Measurements from ENCODE around the gene FBP1. TPM values are rescaled to one million over a fixed set of nuclear protein-coding genes. Genes with fewer than 3 reads are reported as not detected.

The FBP1 gene
- total RNA-seq, 5 donors from 2014 or later (not counting 1 experiment from before 2014, with no cell fraction given), result 3.5 to 6.6 (median 3.8) TPM

DNA sequence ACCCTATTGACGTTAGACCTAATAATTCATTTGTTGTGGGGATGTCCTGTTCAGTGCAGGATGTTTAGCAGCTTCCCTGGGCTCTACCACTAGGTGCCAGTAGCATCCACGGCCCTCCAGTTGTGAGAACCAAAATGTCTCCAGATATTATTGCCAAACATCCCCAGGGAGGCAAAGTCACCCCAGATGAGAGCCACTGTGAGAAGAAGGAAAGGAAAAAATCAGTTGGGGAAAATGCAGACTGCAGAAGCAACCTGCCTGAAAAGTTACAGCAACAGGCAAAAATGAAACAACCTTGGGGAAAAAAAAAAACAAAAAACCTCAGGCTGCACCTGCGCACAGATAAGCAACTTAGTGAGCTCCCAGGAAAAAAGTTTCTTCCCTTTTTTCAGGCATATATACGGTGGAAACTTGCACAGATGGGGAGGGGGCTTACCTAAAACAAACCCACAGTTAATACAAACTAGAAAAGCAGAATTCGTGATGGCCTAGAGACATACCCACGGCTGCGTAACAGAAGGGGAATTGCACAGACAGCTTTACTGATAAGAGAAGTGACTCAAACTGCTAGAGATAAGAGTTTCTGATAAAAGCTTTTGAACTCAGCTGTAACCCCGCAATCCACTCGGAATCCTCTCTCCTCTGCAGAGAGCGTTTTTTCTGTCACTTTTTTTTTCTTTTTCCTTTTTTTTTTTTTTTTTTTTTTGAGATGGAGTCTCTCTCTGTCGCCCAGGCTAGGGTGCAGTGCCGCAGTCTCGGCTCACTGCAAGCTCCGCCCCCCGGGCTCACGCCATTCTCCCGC lies 29.8 kb upstream of the FBP1 start:
- peak overlapping the region; percentile 87 to 90 for H3K27ac Mint-ChIP-seq
- Histone ChIP-seq H3K27me3 (replicated peaks in 1 of 2; ENCODE audit: control insufficient read depth in 2 of 2, extremely low read depth in 1 of 2, insufficient read depth in 2 of 2, low read length in 1 of 2) (peaks cover 0 to 5% of the 10 kb centered on the region in 2 experiments), H3K4me3 (ENCODE audit: control insufficient read depth in 1 of 2, extremely low read depth in 1 of 2, low read length in 1 of 2) (peak overlapping the region; percentile 47 to 73), H3K36me3 (ENCODE audit: control insufficient read depth in 2 of 2, extremely low read depth in 1 of 2, insufficient read depth in 1 of 2, low read length in 1 of 2) (no peaks in the 10 kb centered on the region), H3K4me1 (ENCODE audit: control insufficient read depth in 1 of 2, extremely low read depth in 1 of 2, insufficient read depth in 2 of 2, low read length in 2 of 2) (no peaks in the 10 kb centered on the region), H3K27ac (ENCODE audit: low read length) (peak overlapping the region; percentile 21), H3K9me3 (no peaks in the 10 kb centered on the region)
- no peaks in the 10 kb centered on the region for H3K36me3 Mint-ChIP-seq
- ATAC-seq (replicated peaks in 1 of 4), result peak; percentile 78 to 87 (median 86)
- peak; percentile 13 to 68 (median 40) for DNase-seq
- no CpG with 5 or more reads among the region's 17 CpGs for WGBS (ENCODE audit: insufficient coverage)
- H3K4me1 Mint-ChIP-seq, result peaks cover 0 to 10% (median 0%) of the 10 kb centered on the region in 3 donors
- peaks cover 10 to 12% of the 10 kb centered on the region in 2 donors for H3K27me3 Mint-ChIP-seq
- POLR2A ChIA-PET, result interaction anchor here (0.6 to 1.4 kb wide), 8 partner anchors 13 to 591 kb away, joined by 3 to 11 read pairs (median 8); partner anchors contain the start of gene AOPEP (in 1 of the 2)
- no peaks in the 10 kb centered on the region for H3K9me3 Mint-ChIP-seq
- CTCF ChIA-PET, result interaction anchor here (0.6 to 1.9 kb wide), 22 partner anchors 9 to 1216 kb away, joined by 3 to 23 read pairs (median 5); partner anchors contain the start of gene FAM120AOS (in 1 of the 2)
- peak overlapping the region; percentile 83 to 91 (median 86) for H3K4me3 Mint-ChIP-seq

DNA sequence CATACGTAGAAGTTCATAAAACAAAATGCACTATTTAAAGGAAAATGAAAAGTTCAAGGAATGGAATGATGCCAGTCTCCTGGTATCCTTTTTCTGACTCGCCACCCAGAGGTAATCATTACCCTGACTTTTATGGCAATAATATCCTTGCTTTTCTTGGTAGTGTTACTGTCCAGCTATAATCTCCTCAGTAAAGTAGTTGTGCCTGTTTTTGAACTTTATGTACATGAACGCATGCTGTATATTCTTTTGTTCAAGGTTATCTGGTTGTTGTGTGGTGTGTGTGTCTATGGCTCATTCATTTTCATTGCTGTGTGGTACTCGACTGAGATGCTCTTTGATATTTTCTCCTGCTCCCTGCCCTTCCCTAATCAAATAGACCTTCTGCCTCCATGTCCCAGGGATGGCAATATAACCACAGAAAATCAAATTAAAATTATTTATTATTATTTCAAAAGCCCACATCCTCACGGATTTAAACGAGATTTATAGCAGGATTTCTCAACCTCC lies 29.2 kb upstream of the FBP1 start:
- H3K4me3 Mint-ChIP-seq, result peak overlapping the region; percentile 21 to 91 (median 86)
- no CpG with 5 or more reads among the region's 6 CpGs for WGBS (ENCODE audit: insufficient coverage)
- H3K9me3 ChIP-seq, result no peaks in the 10 kb centered on the region

DNA sequence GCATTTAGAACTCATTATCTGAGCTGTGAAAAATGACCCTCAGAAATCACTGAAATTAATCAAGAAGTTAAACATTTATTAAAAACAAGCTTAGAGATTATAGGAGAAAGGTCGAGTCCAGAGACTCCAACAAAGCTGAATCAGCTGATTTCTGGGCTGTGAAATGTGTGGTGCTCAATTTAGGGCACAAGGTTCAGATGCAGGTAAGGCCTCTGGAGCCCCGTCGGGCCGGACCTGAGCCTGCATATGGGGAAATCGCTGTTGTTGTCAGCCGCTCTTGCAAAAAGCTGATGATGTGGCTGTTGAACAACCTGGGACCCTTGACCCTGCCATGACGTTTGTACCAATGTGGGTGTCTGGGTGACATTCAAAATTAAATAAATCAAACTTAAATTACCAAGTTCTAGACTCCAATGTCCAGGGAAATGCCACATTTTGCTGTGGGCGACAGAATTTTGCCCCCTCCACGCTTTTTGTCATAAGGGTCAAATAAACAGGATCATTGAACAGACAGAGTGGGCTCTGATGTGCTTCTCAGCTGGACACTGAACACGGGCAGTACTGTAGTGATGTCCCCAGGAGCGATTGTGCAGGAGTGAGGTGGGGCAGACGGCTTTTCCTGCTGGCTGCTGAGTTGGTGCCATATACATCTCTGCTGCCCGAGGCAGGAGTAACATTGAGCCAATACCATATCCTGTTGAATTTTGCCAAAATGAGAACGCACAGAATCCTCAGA lies 27.2 kb upstream of the FBP1 start:
- Histone ChIP-seq H3K4me3 (ENCODE audit: control insufficient read depth in 1 of 2, extremely low read depth in 1 of 2, low read length in 1 of 2) (no peak overlapping the region), H3K27ac (ENCODE audit: low read length) (no peak overlapping the region), H3K9me3 (no peaks in the 10 kb centered on the region), H3K4me1 (ENCODE audit: control insufficient read depth in 1 of 2, extremely low read depth in 1 of 2, insufficient read depth in 2 of 2, low read length in 2 of 2) (no peaks in the 10 kb centered on the region), H3K27me3 (replicated peaks in 1 of 2; ENCODE audit: control insufficient read depth in 2 of 2, extremely low read depth in 1 of 2, insufficient read depth in 2 of 2, low read length in 1 of 2) (peaks cover 0 to 5% of the 10 kb centered on the region in 2 experiments), H3K36me3 (ENCODE audit: control insufficient read depth in 2 of 2, extremely low read depth in 1 of 2, insufficient read depth in 1 of 2, low read length in 1 of 2) (no peaks in the 10 kb centered on the region)
- H3K4me3 Mint-ChIP-seq, result no peak overlapping the region
- peaks cover 0 to 10% (median 0%) of the 10 kb centered on the region in 3 donors for H3K4me1 Mint-ChIP-seq
- no peak overlapping the region for H3K27ac Mint-ChIP-seq
- 85% methylated on average over 5 of the region's 14 CpGs for WGBS (ENCODE audit: insufficient coverage)
- ATAC-seq (replicated peaks in 1 of 4) (no peak), DNase-seq (no peak)
- no peaks in the 10 kb centered on the region for H3K36me3 Mint-ChIP-seq
- no peaks in the 10 kb centered on the region for H3K9me3 Mint-ChIP-seq
- H3K27me3 Mint-ChIP-seq, result peaks cover 10 to 19% of the 10 kb centered on the region in 2 donors
- ChIA-PET POLR2A (interaction anchor here in 1 of 2 donors (0.6 kb wide), 1 partner anchor 1191 kb away, joined by 4 read pairs; no protein-coding TSS in a partner anchor), CTCF (interaction anchor here in 1 of 2 donors (1.3 kb wide), 1 partner anchor 15 kb away, joined by 4 read pairs; no protein-coding TSS in a partner anchor)

More for the DNA sequence above, 29.2 kb upstream of the FBP1 start:
- ChIA-PET CTCF (interaction anchor here (0.5 to 1.9 kb wide), 10 partner anchors 12 to 464 kb away, joined by 3 to 23 read pairs (median 5); no protein-coding TSS in a partner anchor), POLR2A (interaction anchor here in 1 of 2 donors (0.6 to 0.9 kb wide), 2 partner anchors 12 to 58 kb away, joined by 3 to 8 read pairs; partner anchors contain the start of gene AOPEP)
- Histone ChIP-seq H3K4me3 (ENCODE audit: control insufficient read depth in 1 of 2, extremely low read depth in 1 of 2, low read length in 1 of 2) (peak overlapping the region in 1 of 2 donors; percentile 47), H3K36me3 (ENCODE audit: control insufficient read depth in 2 of 2, extremely low read depth in 1 of 2, insufficient read depth in 1 of 2, low read length in 1 of 2) (no peaks in the 10 kb centered on the region), H3K4me1 (ENCODE audit: control insufficient read depth in 1 of 2, extremely low read depth in 1 of 2, insufficient read depth in 2 of 2, low read length in 2 of 2) (no peaks in the 10 kb centered on the region), H3K27ac (ENCODE audit: low read length) (no peak overlapping the region), H3K27me3 (replicated peaks in 1 of 2; ENCODE audit: control insufficient read depth in 2 of 2, extremely low read depth in 1 of 2, insufficient read depth in 2 of 2, low read length in 1 of 2) (peaks cover 0 to 5% of the 10 kb centered on the region in 2 experiments)
- no peak overlapping the region for H3K27ac Mint-ChIP-seq
- ATAC-seq (replicated peaks in 1 of 4) (no peak), DNase-seq (no peak)
- H3K27me3 Mint-ChIP-seq, result peaks cover 10 to 17% of the 10 kb centered on the region in 2 donors
- H3K9me3 Mint-ChIP-seq, result no peaks in the 10 kb centered on the region
- H3K4me1 Mint-ChIP-seq, result peaks cover 0 to 10% (median 0%) of the 10 kb centered on the region in 3 donors
- H3K36me3 Mint-ChIP-seq, result no peaks in the 10 kb centered on the region

DNA sequence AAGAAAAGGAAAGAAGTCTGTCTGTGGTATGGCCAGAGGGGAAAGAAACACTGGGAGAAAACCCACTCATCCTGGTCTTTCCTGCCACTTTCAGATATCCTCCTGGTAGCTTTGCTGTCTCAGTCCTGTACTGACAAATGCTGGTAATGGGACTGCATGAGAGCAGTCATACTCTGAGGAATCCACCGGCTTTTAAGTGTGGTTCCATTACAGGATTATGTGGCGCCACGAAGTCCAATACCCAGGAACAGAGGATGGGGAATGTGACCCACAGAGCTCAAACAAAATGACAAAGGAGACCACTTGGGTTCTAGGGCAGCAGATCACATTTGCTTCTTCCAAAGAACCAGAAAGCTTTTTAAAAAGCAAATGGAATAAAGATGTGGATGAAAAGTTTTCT lies 26.3 kb upstream of the FBP1 start:
- Mint-ChIP-seq H3K9me3 (no peaks in the 10 kb centered on the region), H3K27ac (no peak overlapping the region), H3K4me3 (no peak overlapping the region), H3K27me3 (peaks cover 10 to 19% of the 10 kb centered on the region in 2 donors), H3K36me3 (no peaks in the 10 kb centered on the region), H3K4me1 (peaks cover 0 to 10% (median 0%) of the 10 kb centered on the region in 3 donors)
- Histone ChIP-seq H3K4me1 (ENCODE audit: control insufficient read depth in 1 of 2, extremely low read depth in 1 of 2, insufficient read depth in 2 of 2, low read length in 2 of 2) (no peaks in the 10 kb centered on the region), H3K27ac (ENCODE audit: low read length) (no peak overlapping the region), H3K4me3 (ENCODE audit: control insufficient read depth in 1 of 2, extremely low read depth in 1 of 2, low read length in 1 of 2) (no peak overlapping the region), H3K9me3 (no peaks in the 10 kb centered on the region), H3K36me3 (ENCODE audit: control insufficient read depth in 2 of 2, extremely low read depth in 1 of 2, insufficient read depth in 1 of 2, low read length in 1 of 2) (no peaks in the 10 kb centered on the region), H3K27me3 (replicated peaks in 1 of 2; ENCODE audit: control insufficient read depth in 2 of 2, extremely low read depth in 1 of 2, insufficient read depth in 2 of 2, low read length in 1 of 2) (peaks cover 0 to 2% of the 10 kb centered on the region in 2 experiments)
- 79% methylated on average over 3 of the region's 3 CpGs for WGBS (ENCODE audit: insufficient coverage)
- no peak for DNase-seq
- no peak for ATAC-seq (replicated peaks in 1 of 4)
- ChIA-PET CTCF (interaction anchor here in 1 of 2 donors (1.3 kb wide), 1 partner anchor 16 kb away, joined by 4 read pairs; no protein-coding TSS in a partner anchor), POLR2A (interaction anchor here in 1 of 2 donors (0.6 kb wide), 1 partner anchor 1192 kb away, joined by 4 read pairs; no protein-coding TSS in a partner anchor)

DNA sequence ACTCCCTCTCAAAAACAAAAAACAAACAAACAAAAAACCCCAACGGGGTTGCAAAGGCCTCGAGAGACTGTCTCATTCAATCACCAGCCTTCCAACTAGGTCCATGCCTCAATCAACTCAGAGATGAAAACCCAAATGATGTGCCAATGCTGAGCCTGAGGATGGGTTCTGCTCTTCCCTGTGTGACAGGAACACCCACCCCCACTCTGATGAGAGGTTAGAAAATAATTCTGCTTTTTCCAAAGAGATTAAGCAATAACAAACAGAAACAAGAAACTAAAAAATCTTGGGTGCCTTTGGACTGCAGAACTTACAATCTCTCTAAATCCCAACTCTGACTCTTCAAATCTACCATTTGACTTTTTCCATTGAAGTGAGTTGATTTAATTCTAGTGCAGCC lies 25.5 kb upstream of the FBP1 start:
- H3K27me3 Mint-ChIP-seq, result peaks cover 10 to 19% of the 10 kb centered on the region in 2 donors
- H3K9me3 Mint-ChIP-seq, result no peaks in the 10 kb centered on the region
- peaks cover 0 to 7% (median 0%) of the 10 kb centered on the region in 3 donors for H3K4me1 Mint-ChIP-seq
- Histone ChIP-seq H3K27me3 (replicated peaks in 1 of 2; ENCODE audit: control insufficient read depth in 2 of 2, extremely low read depth in 1 of 2, insufficient read depth in 2 of 2, low read length in 1 of 2) (no peaks in the 10 kb centered on the region), H3K4me1 (ENCODE audit: control insufficient read depth in 1 of 2, extremely low read depth in 1 of 2, insufficient read depth in 2 of 2, low read length in 2 of 2) (no peaks in the 10 kb centered on the region), H3K9me3 (no peaks in the 10 kb centered on the region), H3K27ac (ENCODE audit: low read length) (no peak overlapping the region), H3K36me3 (ENCODE audit: control insufficient read depth in 2 of 2, extremely low read depth in 1 of 2, insufficient read depth in 1 of 2, low read length in 1 of 2) (no peaks in the 10 kb centered on the region), H3K4me3 (ENCODE audit: control insufficient read depth in 1 of 2, extremely low read depth in 1 of 2, low read length in 1 of 2) (no peak overlapping the region)
- DNase-seq (no peak), ATAC-seq (replicated peaks in 1 of 4) (no peak)
- H3K36me3 Mint-ChIP-seq, result no peaks in the 10 kb centered on the region
- 84% methylated on average over 2 of the region's 2 CpGs for WGBS (ENCODE audit: insufficient coverage)
- H3K27ac Mint-ChIP-seq, result no peak overlapping the region
- POLR2A ChIA-PET, result no interaction called here
- no peak overlapping the region for H3K4me3 Mint-ChIP-seq
- CTCF ChIA-PET, result no interaction called here

DNA sequence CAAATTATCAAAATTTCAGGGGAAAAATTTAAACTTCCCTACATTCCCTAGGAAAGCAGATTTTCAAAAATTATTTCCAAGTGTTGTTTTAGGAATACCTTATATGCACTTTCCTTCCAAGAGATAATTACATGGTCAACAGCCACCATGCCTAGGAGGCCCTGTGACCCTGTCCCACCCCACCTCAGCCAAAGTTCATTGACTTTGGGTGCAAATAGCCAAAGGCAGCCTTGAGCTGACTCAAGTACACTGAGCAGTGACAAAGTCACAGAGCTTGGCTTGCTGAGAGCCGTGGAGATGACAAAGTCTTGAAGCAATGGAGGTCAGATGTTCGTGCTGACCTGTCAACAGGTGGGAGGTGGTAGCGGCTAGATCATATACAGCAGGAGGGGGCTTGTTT lies 24.3 kb upstream of the FBP1 start:
- Histone ChIP-seq H3K4me3 (ENCODE audit: control insufficient read depth in 1 of 2, extremely low read depth in 1 of 2, low read length in 1 of 2) (no peak overlapping the region), H3K27ac (ENCODE audit: low read length) (no peak overlapping the region), H3K9me3 (no peaks in the 10 kb centered on the region), H3K27me3 (replicated peaks in 1 of 2; ENCODE audit: control insufficient read depth in 2 of 2, extremely low read depth in 1 of 2, insufficient read depth in 2 of 2, low read length in 1 of 2) (no peaks in the 10 kb centered on the region), H3K4me1 (ENCODE audit: control insufficient read depth in 1 of 2, extremely low read depth in 1 of 2, insufficient read depth in 2 of 2, low read length in 2 of 2) (no peaks in the 10 kb centered on the region), H3K36me3 (ENCODE audit: control insufficient read depth in 2 of 2, extremely low read depth in 1 of 2, insufficient read depth in 1 of 2, low read length in 1 of 2) (no peaks in the 10 kb centered on the region)
- WGBS (ENCODE audit: insufficient coverage), result 83% methylated on average over 1 of the region's 3 CpGs
- DNase-seq, result no peak
- ChIA-PET CTCF (interaction anchor here in 1 of 2 donors (0.7 kb wide), 1 partner anchor 18 kb away, joined by 3 read pairs; no protein-coding TSS in a partner anchor), POLR2A (no interaction called here)
- Mint-ChIP-seq H3K4me3 (no peak overlapping the region), H3K27ac (no peak overlapping the region), H3K9me3 (no peaks in the 10 kb centered on the region), H3K4me1 (peaks cover 0 to 2% (median 0%) of the 10 kb centered on the region in 3 donors), H3K36me3 (no peaks in the 10 kb centered on the region), H3K27me3 (peaks cover 10 to 19% of the 10 kb centered on the region in 2 donors)
- ATAC-seq (replicated peaks in 1 of 4), result no peak

Measured in T-cell (primary cell).